ENCODE data around the gene DCTN2.
A peak's percentile ranks its signal among the peaks of the same experiment; 100 is the strongest.
"Not testable (repeated sequence)": the region's sequence is repeated elsewhere in the genome, so short reads cannot be mapped to it uniquely, and the experiment has no call there.

Gene DCTN2

GRCh38 chr12:57513677-57514076 is 33.3 kb downstream of the DCTN2 start:
- not testable (repeated sequence) for DNase-seq

GRCh38 chr12:57513266-57513665 is 33.7 kb downstream of the DCTN2 start:
- DNase-seq = no peak

- no peak for DNase-seq
Observed at GRCh38 chr12:57512665-57513064, 34.3 kb downstream of the DCTN2 start.

- no peak for DNase-seq
Observed at GRCh38 chr12:57511588-57512325, 35.2 kb downstream of the DCTN2 start.

- DNase-seq = no peak
Observed at GRCh38 chr12:57511161-57511560, 35.8 kb downstream of the DCTN2 start.

- DNase-seq = not testable (repeated sequence)
Observed at GRCh38 chr12:57507796-57508195, 39.2 kb downstream of the DCTN2 start.

GRCh38 chr12:57506541-57506940 is 40.5 kb downstream of the DCTN2 start:
- DNase-seq = not testable (repeated sequence)

- DNase-seq = not testable (repeated sequence)
Observed at GRCh38 chr12:57502311-57502969, 44.6 kb downstream of the DCTN2 start.

- DNase-seq = no peak
Observed at GRCh38 chr12:57500213-57500612, 46.8 kb downstream of the DCTN2 start.

- no peak for DNase-seq
Observed at GRCh38 chr12:57498571-57498970, 48.4 kb downstream of the DCTN2 start.

GRCh38 chr12:57498132-57498502 is 48.9 kb downstream of the DCTN2 start:
- peak; percentile 77 for DNase-seq

GRCh38 chr12:57497223-57498131 is 49.5 kb downstream of the DCTN2 start:
- DNase-seq = no peak

GRCh38 chr12:57496822-57497221 is 50.2 kb downstream of the DCTN2 start:
- DNase-seq = no peak

- DNase-seq = not testable (repeated sequence)
Observed at GRCh38 chr12:57495051-57495701, 51.8 kb downstream of the DCTN2 start.

- peak; percentile 57 for DNase-seq
Observed at GRCh38 chr12:57491393-57492280, 55.4 kb downstream of the DCTN2 start.

- DNase-seq = no peak
Observed at GRCh38 chr12:57490126-57490525, 56.9 kb downstream of the DCTN2 start.

- DNase-seq = peak; percentile 45
Observed at GRCh38 chr12:57489157-57489641, 57.8 kb downstream of the DCTN2 start.

- peak; percentile 68 for DNase-seq
Observed at GRCh38 chr12:57488402-57489156, 58.4 kb downstream of the DCTN2 start.

- DNase-seq = peak; percentile 99
Observed at GRCh38 chr12:57487597-57488401, 59.2 kb downstream of the DCTN2 start, which contains the start of gene MARS1. Gene MARS1 (plus strand): TSS chr12:57488068. CDS start chr12:57488091, 23 bp downstream.

All from NCI-H82 (cell line).